NCI-H82 (cell line): ENCODE data around the gene KCNJ16.

Experiments
- DNase-seq: peaks from one replicate; lab custom pipeline; 2025; lab: John Stamatoyannopoulos, UW

KCNJ16 gene

GRCh38 chr17:70070305-70071027 lies 4.6 kb upstream of the KCNJ16 start:
- no peak for DNase-seq

- no peak for DNase-seq
Observed at GRCh38 chr17:70071127-70071526, 3.9 kb upstream of the KCNJ16 start.

- DNase-seq, result no peak
Observed at GRCh38 chr17:70071620-70072019, 3.4 kb upstream of the KCNJ16 start.

GRCh38 chr17:70072546-70073309 lies 2.3 kb upstream of the KCNJ16 start:
- DNase-seq, result no peak

DNA sequence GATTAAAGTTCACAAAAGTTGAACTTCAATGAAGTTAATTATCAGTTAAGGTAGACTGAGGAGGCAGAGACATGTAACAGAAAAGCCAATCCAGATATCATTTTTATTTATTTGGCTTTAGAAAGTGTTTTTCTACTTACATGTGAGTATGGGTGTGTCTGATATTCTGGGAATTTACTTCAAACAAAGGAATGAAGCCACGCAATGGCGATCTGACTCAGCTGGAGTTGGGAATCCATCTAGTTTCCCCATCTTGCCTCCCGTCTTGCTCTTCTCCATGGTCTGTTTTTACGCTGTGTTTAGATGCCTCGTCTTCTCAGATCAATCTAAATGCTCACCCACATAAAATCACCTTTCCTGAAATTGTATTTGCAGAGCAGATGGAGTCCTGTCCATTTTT lies 1.7 kb upstream of the KCNJ16 start:
- no peak for DNase-seq

DNA sequence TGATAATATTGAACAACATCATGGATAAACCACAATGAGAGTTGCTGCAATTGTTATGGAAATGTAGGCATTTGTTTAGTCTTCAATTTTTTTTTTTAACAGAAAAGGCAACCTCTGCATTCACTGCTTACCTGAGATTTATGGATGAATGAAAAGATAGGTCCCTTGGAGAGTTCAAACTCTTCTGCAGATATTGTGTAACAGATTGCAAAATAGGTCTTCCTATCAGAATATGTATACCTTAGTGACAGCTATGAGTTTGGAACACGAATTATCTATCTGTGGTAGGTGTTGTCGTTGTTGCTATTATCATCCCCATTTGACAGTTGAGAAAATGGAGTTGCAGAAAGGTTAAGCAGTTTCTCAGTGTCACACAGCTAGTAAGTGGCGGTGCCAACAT lies 1.2 kb upstream of the KCNJ16 start:
- no peak for DNase-seq

GRCh38 chr17:70074236-70074830 lies 692 bp upstream of the KCNJ16 start:
- no peak for DNase-seq

DNA sequence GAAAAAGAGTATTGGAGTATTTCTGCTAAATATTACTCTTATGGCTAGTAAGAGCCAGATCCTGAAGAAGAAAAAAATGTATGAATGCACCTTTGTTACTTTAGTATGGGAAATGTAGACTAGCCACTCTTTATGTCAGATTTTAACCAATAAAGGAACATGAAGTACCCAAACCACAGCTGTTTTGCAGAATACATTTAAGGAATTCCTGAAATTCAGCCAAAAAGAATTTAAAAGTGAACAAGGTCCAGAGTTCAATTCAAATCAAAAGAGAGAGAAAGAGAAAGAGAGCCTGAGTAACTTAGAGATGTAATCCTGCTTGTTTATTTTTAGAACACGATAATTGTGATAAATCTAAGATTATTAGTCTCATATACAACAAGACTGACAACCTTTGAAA lies 1.2 kb downstream of the KCNJ16 start:
- no peak for DNase-seq

- DNase-seq, result no peak
Observed at GRCh38 chr17:70076831-70077230, 1.8 kb downstream of the KCNJ16 start.

DNA sequence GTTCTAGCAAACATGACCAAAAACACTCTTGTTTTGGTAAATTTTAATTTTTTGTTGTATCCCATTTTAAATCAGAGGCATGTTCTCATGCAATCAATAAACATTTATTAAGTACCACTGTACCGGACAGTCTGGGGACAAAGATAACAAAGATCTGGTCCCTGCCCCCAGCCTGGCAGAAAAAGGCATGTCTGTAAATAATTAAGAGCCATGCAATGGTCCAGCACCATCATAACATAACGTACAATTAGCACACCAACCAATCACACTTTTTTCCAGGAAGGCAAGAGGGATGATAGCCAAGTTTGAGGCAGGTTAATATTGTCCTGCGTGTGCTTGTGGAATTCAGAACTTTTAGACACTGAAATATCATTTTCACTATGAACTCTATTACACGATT lies 3.5 kb downstream of the KCNJ16 start:
- no peak for DNase-seq

GRCh38 chr17:70078994-70079531 lies 4.0 kb downstream of the KCNJ16 start:
- DNase-seq, result no peak

GRCh38 chr17:70080541-70081347 lies 5.7 kb downstream of the KCNJ16 start:
- no peak for DNase-seq

GRCh38 chr17:70081885-70082284 lies 6.9 kb downstream of the KCNJ16 start:
- no peak for DNase-seq

GRCh38 chr17:70084476-70084875 lies 9.5 kb downstream of the KCNJ16 start:
- no peak for DNase-seq

GRCh38 chr17:70086516-70086915 lies 11.5 kb downstream of the KCNJ16 start:
- no peak for DNase-seq

DNA sequence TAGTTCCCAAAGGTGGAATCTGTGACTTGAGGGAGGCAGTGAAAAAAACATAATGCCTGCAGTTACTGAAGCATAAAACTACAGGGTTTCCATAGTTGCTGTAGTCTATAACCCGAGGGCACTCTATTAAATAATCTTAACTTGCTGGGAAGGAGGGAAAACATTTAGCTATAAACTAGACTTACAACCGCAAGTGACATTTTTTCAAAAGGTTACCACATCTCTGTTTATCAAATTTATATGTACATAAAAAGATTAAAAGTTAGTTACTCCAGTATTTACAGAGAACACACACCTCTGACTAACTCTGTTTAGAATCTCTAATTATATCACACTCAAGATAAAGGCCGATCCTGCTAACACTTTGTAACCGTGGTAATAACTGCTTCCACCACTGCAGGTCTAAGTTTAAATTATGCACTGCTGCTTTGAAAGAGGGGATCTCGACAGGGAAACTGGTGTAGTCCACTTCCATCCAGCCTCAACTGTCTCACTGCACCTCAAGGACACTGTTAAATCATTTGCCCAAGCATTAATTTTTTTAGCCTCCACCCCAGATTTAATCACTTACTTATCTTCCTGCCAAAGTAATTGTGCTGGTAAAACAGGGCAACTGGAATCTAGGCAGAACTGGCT lies 14.6 kb downstream of the KCNJ16 start:
- no peak for DNase-seq

DNA sequence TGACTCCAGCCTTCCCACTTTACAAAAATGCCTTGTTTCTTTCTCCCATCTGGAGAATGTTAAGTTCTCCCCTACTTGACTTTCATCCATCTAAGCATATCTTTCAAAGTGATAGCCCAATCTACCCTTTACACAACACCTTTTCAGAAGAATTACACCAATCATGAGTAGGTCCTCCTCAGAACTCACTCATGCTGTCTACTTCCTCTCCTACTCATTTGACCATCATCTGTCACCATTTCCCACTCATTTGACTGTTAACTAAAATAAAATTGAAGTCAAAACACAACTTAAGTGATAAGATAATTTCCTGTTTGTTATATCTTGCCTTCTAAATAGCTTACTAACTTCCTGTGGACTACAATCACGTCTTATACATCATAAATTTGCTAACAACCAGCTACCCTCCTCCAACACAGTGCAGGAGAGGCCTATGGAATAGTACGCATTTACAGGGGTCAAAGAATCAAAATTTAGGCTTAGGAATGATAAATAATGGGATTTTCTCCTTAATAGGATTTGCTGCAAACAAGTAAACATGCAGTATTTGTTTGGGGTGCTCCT lies 16.1 kb downstream of the KCNJ16 start:
- no peak for DNase-seq

GRCh38 chr17:70091696-70092095 lies 16.7 kb downstream of the KCNJ16 start:
- DNase-seq, result no peak

GRCh38 chr17:70093163-70093562 lies 18.1 kb downstream of the KCNJ16 start:
- no peak for DNase-seq

GRCh38 chr17:70095455-70095854 lies 20.4 kb downstream of the KCNJ16 start:
- DNase-seq, result no peak

- no peak for DNase-seq
Observed at GRCh38 chr17:70096861-70097260, 21.8 kb downstream of the KCNJ16 start.
